ENCODE measurements around the gene GLT8D1. TPM values are rescaled to one million over a fixed set of nuclear protein-coding genes. Genes with fewer than 3 reads are reported as not detected.
"Not testable (repeated sequence)": the region's sequence is repeated elsewhere in the genome, so short reads cannot be mapped to it uniquely, and the experiment has no call there.

The GLT8D1 gene
- total RNA-seq, 1 donor from 2014 or later: 46.4 TPM

- H3K4me1 Mint-ChIP-seq (ENCODE audit: low read depth, unreplicated experiment): peaks cover 21% of the 10 kb centered on the region
- H3K27me3 Mint-ChIP-seq (ENCODE audit: unreplicated experiment): peaks cover 5% of the 10 kb centered on the region
- peaks cover 8% of the 10 kb centered on the region for H3K36me3 Mint-ChIP-seq (ENCODE audit: unreplicated experiment)
- no peak for TF ChIP-seq CTCF (IDR thresholded peaks at IDR 0.05; ENCODE audit: partially characterized antibody, unreplicated experiment)
- peaks cover 9% of the 10 kb centered on the region for H3K9me3 Mint-ChIP-seq (ENCODE audit: unreplicated experiment)
- peak overlapping the region; percentile 56 for H3K27ac Mint-ChIP-seq (ENCODE audit: unreplicated experiment)
- H3K4me3 Mint-ChIP-seq (ENCODE audit: unreplicated experiment): peak overlapping the region; percentile 40
- no peak for DNase-seq
These were observed 23.6 kb downstream of the GLT8D1 start for GRCh38 chr3:52682016-52682415.

- Mint-ChIP-seq H3K4me1 (ENCODE audit: low read depth, unreplicated experiment) (peaks cover 21% of the 10 kb centered on the region), H3K27me3 (ENCODE audit: unreplicated experiment) (peaks cover 5% of the 10 kb centered on the region), H3K9me3 (ENCODE audit: unreplicated experiment) (peaks cover 9% of the 10 kb centered on the region), H3K36me3 (ENCODE audit: unreplicated experiment) (peaks cover 11% of the 10 kb centered on the region), H3K27ac (ENCODE audit: unreplicated experiment) (peak overlapping the region; percentile 24), H3K4me3 (ENCODE audit: unreplicated experiment) (peak overlapping the region; percentile 11)
- no peak for TF ChIP-seq CTCF (IDR thresholded peaks at IDR 0.05; ENCODE audit: partially characterized antibody, unreplicated experiment)
- DNase-seq: no peak
These were observed 24.0 kb downstream of the GLT8D1 start for GRCh38 chr3:52681596-52681995.

GRCh38 chr3:52679811-52680210 is 25.8 kb downstream of the GLT8D1 start:
- no peak overlapping the region for H3K27ac Mint-ChIP-seq (ENCODE audit: unreplicated experiment)
- peaks cover 21% of the 10 kb centered on the region for H3K4me1 Mint-ChIP-seq (ENCODE audit: low read depth, unreplicated experiment)
- no peaks in the 10 kb centered on the region for H3K27me3 Mint-ChIP-seq (ENCODE audit: unreplicated experiment)
- H3K36me3 Mint-ChIP-seq (ENCODE audit: unreplicated experiment): peaks cover 11% of the 10 kb centered on the region
- DNase-seq: no peak
- peaks cover 1% of the 10 kb centered on the region for H3K9me3 Mint-ChIP-seq (ENCODE audit: unreplicated experiment)
- no peak overlapping the region for H3K4me3 Mint-ChIP-seq (ENCODE audit: unreplicated experiment)
- no peak for TF ChIP-seq CTCF (IDR thresholded peaks at IDR 0.05; ENCODE audit: partially characterized antibody, unreplicated experiment)

- DNase-seq: no peak
- peaks cover 11% of the 10 kb centered on the region for H3K36me3 Mint-ChIP-seq (ENCODE audit: unreplicated experiment)
- H3K9me3 Mint-ChIP-seq (ENCODE audit: unreplicated experiment): peaks cover 1% of the 10 kb centered on the region
- no peak for TF ChIP-seq CTCF (IDR thresholded peaks at IDR 0.05; ENCODE audit: partially characterized antibody, unreplicated experiment)
- H3K4me1 Mint-ChIP-seq (ENCODE audit: low read depth, unreplicated experiment): peaks cover 17% of the 10 kb centered on the region
- peak overlapping the region; percentile 48 for H3K27ac Mint-ChIP-seq (ENCODE audit: unreplicated experiment)
- no peaks in the 10 kb centered on the region for H3K27me3 Mint-ChIP-seq (ENCODE audit: unreplicated experiment)
- H3K4me3 Mint-ChIP-seq (ENCODE audit: unreplicated experiment): no peak overlapping the region
These were observed 26.4 kb downstream of the GLT8D1 start for GRCh38 chr3:52679199-52679538.

GRCh38 chr3:52678265-52679198 is 27.1 kb downstream of the GLT8D1 start:
- H3K27me3 Mint-ChIP-seq (ENCODE audit: unreplicated experiment): no peaks in the 10 kb centered on the region
- H3K9me3 Mint-ChIP-seq (ENCODE audit: unreplicated experiment): peaks cover 1% of the 10 kb centered on the region
- no peak for DNase-seq
- H3K4me1 Mint-ChIP-seq (ENCODE audit: low read depth, unreplicated experiment): peaks cover 16% of the 10 kb centered on the region
- H3K36me3 Mint-ChIP-seq (ENCODE audit: unreplicated experiment): peaks cover 11% of the 10 kb centered on the region
- no peak for TF ChIP-seq CTCF (IDR thresholded peaks at IDR 0.05; ENCODE audit: partially characterized antibody, unreplicated experiment)
- peak overlapping the region; percentile 48 for H3K27ac Mint-ChIP-seq (ENCODE audit: unreplicated experiment)
- no peak overlapping the region for H3K4me3 Mint-ChIP-seq (ENCODE audit: unreplicated experiment)

- H3K9me3 Mint-ChIP-seq (ENCODE audit: unreplicated experiment); H3K27me3 Mint-ChIP-seq (ENCODE audit: unreplicated experiment); H3K4me3 Mint-ChIP-seq (ENCODE audit: unreplicated experiment); H3K27ac Mint-ChIP-seq (ENCODE audit: unreplicated experiment); DNase-seq; H3K4me1 Mint-ChIP-seq (ENCODE audit: low read depth, unreplicated experiment): not testable (repeated sequence)
- H3K36me3 Mint-ChIP-seq (ENCODE audit: unreplicated experiment): peaks cover 12% of the 10 kb centered on the region
These were observed 29.4 kb downstream of the GLT8D1 start for GRCh38 chr3:52676201-52676600.
